Coronary artery (tissue), 2 donors: ENCODE data around the gene KCNC4.

ENCODE experiments used
- DNase-seq: peaks from one replicate; pipeline ENCODE4 v3.0.0-alpha.2; 2017; ENCODE audit warnings: low spot score
- H3K27ac ChIP-seq, 2 donors: fragments of 200-600 bp; sonication (generic); one replicate each; pipeline ENCODE4 v1.5.1; 2016 to 2019
- H3K4me3 ChIP-seq: fragments of 200-600 bp; sonication (generic); 2 replicates; pipeline ENCODE4 v1.5.1; 2016; ENCODE audit warnings: mild to moderate bottlenecking, moderate library complexity
- TF ChIP-seq, protein P1 (sequence below): fragments of 200-600 bp; sonication (generic); IDR thresholded peaks from one replicate; pipeline ENCODE4 v1.5.1; 2019; ENCODE audit warnings: antibody characterized with exemption

KCNC4 gene

DNA sequence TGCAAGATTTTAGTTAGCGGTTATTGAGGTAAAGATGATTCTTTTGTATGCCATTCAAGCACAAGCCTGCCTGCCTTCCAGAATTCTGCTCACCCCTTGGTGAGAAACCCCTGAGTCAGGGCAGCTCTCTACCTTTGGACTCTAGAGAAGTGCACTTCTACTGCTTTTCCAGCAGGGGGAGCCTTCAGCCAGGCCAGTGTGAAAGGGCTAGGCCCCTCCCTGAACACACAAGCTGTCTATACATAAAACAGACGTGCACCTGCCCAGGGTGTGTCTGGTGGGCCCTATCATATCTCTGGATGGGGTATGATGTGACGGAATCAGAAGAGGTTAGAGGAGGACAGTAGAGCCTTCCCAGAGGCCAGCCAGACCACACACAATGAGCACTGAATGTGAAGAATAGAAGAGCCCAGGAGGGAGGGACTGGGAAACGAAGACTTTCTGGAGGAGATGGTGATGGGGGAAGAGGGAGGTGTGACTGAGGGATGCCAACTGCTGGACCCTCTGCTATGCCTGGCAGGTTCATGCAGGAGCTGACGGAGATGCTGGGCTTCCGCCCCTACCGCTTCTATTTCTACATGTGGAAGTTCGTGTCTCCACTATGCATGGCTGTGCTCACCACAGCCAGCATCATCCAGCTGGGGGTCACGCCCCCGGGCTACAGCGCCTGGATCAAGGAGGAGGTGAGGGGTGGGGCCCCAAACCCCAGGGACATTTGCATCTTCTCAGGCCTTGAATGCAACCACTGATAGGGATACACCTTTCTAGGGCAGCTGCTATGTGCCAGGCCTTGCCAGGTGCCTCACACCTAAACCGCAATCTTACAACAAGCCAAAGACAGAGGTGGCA, 13.0 kb upstream of the KCNC4 start:
- DNase-seq: no peak
- TF ChIP-seq, protein P1, sequence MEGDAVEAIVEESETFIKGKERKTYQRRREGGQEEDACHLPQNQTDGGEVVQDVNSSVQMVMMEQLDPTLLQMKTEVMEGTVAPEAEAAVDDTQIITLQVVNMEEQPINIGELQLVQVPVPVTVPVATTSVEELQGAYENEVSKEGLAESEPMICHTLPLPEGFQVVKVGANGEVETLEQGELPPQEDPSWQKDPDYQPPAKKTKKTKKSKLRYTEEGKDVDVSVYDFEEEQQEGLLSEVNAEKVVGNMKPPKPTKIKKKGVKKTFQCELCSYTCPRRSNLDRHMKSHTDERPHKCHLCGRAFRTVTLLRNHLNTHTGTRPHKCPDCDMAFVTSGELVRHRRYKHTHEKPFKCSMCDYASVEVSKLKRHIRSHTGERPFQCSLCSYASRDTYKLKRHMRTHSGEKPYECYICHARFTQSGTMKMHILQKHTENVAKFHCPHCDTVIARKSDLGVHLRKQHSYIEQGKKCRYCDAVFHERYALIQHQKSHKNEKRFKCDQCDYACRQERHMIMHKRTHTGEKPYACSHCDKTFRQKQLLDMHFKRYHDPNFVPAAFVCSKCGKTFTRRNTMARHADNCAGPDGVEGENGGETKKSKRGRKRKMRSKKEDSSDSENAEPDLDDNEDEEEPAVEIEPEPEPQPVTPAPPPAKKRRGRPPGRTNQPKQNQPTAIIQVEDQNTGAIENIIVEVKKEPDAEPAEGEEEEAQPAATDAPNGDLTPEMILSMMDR: peak; percentile 81
- H3K4me3 ChIP-seq: no peak overlapping the region
- no peak overlapping the region for H3K27ac ChIP-seq

DNA sequence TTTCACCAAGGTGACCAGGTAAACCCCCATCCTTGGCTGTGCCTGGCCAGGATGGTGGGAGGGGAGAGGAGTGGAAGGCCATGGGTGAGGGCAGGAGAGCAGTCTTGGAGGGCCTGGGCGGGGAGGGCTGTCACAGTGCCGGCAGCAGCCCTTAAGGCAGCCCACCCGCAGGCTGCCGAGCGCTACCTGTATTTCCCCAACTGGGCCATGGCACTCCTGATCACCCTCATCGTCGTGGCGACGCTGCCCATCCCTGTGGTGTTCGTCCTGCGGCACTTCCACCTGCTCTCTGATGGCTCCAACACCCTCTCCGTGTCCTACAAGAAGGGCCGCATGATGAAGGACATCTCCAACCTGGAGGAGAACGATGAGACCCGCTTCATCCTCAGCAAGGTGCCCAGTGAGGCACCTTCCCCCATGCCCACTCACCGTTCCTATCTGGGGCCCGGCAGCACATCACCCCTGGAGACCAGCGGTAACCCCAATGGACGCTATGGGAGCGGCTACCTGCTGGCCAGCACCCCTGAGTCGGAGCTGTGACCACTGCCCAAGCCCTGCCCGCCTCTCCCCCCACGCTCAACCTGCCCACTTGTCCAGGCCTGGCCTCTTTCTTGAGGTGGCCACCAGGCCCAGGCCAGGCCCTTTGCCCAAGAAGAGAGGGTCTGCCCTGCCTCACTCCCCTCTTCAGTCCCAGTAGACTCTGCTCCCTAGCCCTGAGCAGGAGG, 12.0 kb upstream of the KCNC4 start:
- no peak for DNase-seq
- TF ChIP-seq, protein P1: no peak
- no peak overlapping the region for H3K4me3 ChIP-seq
- H3K27ac ChIP-seq: no peak overlapping the region

DNA sequence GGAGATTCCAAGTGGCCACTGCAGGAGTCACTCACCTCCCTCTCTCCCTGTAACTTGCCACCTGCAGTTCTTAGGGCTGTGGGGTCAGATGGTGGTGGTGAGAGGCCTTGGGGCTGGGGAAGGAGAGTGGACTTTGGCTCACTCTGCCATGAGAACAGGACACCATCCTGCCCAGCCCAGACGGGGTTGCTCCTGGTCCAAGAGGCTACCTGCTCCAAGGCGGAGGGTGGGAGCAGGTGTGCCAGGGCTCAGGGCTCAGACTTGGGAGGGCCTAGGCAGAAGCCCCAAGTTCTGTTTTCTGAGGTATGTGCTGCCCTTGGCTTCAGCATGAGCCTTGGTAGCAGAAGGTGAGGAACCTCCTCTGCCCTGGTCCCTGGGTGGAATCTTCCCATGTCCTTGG, 11.4 kb upstream of the KCNC4 start:
- no peak for DNase-seq
- no peak overlapping the region for H3K4me3 ChIP-seq
- TF ChIP-seq, protein P1: no peak
- H3K27ac ChIP-seq: no peak overlapping the region

DNA sequence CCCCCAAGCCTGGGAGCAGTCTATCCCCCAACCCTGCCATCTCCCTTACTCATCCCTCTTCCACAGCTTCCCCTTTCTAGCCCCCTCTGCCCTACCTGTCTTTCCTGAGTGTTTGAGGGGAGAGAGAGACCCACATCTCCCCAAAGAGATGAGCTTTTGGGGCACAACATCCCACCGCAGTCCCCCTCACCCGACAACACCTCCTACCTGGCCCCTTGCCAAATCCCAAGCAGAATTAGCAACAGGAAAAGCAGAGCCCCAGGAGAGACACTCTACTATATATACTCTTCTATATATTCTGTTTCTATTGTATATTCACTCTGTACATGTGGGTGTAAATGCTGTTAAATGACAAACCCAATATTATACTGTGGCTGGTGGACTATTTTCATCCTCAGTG, 9.9 kb upstream of the KCNC4 start:
- H3K4me3 ChIP-seq: no peak overlapping the region
- H3K27ac ChIP-seq: no peak overlapping the region
- TF ChIP-seq, protein P1: no peak
- no peak for DNase-seq

DNA sequence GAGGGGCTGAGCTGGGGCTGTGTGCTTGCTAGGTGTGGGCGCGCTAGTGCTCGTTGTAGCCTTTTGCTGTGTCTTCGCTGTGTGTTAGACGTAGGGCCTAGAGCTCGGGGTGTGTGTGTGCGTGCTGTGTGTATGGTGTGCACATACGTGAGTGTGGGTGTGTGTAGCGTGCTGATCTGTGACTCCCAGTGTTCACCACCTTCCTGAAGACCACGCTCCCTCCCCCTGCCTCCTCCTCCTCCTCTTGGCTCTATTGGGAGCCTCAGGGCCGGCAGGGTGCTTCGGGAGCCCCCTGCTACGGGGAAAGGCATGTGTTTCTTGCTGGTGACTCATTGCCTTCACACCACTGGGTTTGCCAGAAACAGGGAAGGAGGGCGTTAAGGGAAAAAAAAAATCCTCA, 9.4 kb upstream of the KCNC4 start:
- no peak for DNase-seq
- TF ChIP-seq, protein P1: no peak

DNA sequence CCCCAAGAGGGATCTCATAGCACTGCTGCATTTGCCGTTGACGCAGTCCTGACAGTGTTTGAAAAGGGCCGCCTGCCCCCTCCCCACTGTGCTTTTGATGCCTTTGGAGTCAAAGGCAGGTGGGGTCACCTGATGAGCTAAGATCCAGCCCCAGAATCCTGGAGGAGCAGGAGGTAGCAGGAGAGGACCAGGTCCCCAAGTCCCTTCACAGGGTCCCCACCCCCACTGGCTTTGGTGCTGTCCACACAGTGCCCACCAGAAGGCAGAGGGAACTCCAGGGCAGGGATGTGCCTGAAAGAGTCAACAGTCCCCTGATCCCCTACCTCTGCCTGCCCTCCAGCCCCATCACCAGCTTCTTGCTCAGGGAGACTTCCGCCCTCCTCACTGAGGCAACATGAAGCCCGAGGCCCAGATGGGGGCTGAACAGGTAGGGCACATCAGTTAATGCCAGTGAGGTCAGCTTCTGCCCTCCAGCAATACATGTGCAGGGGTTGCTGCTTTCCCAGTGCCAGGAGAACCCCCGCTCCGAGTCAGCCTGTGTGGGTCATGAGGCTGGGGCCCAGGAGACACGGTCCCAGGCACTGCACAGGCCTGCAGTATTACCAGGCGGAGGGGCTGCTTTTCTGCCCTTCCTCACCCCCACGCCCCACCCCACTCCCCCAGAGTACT, 8.8 kb upstream of the KCNC4 start:
- no peak for DNase-seq
- no peak overlapping the region for H3K27ac ChIP-seq

More for the DNA sequence above, 9.4 kb upstream of the KCNC4 start:
- H3K27ac ChIP-seq: no peak overlapping the region
- H3K4me3 ChIP-seq: no peak overlapping the region

More for the DNA sequence above, 8.8 kb upstream of the KCNC4 start:
- no peak overlapping the region for H3K4me3 ChIP-seq
- TF ChIP-seq, protein P1: no peak
